ENCODE results near the gene PMPCA.

DNA sequence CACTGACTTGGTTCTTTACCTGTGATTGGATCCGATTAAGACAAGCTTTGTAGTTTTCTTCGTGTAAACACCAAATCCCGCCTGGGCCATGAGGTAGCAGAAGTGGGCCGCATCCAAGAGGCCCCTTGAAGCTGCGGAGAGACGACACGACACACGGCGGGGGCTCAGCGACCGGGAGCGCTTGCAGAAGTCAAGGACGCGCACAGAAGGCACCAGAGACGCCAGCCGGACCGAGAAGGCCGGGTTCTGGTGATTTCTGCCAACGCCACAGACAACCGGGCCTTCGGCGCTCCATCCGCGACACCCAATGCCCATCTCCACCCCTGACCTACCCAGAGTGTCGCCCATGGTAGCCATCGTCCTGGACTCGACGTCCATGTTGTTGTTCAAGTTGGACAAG is 49.0 kb downstream of the PMPCA start:
- no peak for TF ChIP-seq POLR2A (IDR thresholded peaks at IDR 0.05)
- TF ChIP-seq, protein P1, sequence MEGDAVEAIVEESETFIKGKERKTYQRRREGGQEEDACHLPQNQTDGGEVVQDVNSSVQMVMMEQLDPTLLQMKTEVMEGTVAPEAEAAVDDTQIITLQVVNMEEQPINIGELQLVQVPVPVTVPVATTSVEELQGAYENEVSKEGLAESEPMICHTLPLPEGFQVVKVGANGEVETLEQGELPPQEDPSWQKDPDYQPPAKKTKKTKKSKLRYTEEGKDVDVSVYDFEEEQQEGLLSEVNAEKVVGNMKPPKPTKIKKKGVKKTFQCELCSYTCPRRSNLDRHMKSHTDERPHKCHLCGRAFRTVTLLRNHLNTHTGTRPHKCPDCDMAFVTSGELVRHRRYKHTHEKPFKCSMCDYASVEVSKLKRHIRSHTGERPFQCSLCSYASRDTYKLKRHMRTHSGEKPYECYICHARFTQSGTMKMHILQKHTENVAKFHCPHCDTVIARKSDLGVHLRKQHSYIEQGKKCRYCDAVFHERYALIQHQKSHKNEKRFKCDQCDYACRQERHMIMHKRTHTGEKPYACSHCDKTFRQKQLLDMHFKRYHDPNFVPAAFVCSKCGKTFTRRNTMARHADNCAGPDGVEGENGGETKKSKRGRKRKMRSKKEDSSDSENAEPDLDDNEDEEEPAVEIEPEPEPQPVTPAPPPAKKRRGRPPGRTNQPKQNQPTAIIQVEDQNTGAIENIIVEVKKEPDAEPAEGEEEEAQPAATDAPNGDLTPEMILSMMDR (IDR thresholded peaks at IDR 0.05) = no peak

All from esophagus squamous epithelium (tissue), 4 donors.